GM18873 (cell line): ENCODE measurements around the gene ZBTB16.

ENCODE experiments used
- ATAC-seq: cut with Tn5 transposase; IDR thresholded peaks from one replicate; pipeline ENCODE4 v1.9.1; 2021; ENCODE audit warnings: mild to moderate bottlenecking, moderate library complexity, moderate number of reproducible peaks; ENCODE audit not compliant: unreplicated experiment, low FRiP score

ZBTB16 gene

DNA sequence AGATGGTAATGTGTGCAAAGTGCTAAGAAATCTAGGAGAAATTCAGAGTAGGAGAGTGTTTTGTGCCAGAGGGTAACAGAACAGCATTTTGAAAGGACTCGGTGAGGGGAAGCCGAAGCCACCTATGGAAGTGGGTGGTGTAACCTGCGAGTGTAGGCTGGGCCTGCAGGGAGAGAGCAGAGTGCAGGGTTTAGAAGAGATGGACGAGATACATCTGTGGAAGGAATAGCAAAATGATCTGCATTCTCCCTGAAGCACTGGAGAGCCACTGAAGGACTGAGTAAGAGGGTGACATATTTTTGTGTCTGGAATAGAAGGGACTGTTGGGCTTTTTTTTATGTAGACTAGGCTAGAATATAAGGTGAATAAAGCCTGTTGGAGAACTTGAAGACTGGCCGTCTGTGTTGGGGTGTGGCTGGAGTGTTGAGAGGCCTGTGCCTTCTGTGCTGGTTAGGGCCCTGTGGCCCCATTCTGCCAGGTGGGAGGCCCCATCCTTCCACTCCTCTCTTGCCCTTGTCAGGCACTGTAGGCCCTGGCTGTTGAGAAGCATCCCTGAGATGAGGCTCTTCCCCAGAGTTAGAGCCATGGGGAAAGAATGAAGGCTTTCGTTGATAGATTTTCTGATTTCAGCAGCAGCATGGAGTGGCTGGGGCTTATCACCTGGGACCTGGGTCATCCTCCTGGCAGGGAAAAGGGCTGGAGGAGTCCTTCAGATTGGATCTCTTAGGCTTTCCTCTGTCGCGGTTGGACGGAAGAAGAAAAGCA, 102.2 kb downstream of the ZBTB16 start:
- ATAC-seq: no peak

DNA sequence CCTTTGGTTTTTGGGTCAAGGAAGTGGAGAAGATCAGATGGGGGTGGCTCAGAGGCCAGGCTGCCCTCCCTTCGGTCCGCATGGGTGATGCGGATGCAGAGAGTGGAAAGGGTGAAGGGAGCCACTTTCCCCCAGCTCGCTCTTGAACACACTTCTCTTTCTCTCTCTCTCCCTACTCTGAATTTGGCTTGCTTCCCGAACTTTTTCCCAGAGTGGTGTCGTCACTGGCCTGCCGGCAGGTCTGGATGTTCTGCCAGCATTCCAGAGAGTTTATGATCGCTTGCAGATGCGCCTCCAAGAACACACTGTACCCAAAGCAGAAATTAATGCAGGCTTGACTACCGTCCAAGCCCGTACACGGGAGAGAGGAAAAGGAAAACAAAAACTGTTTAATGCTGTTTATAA, 103.2 kb downstream of the ZBTB16 start:
- no peak for ATAC-seq

DNA sequence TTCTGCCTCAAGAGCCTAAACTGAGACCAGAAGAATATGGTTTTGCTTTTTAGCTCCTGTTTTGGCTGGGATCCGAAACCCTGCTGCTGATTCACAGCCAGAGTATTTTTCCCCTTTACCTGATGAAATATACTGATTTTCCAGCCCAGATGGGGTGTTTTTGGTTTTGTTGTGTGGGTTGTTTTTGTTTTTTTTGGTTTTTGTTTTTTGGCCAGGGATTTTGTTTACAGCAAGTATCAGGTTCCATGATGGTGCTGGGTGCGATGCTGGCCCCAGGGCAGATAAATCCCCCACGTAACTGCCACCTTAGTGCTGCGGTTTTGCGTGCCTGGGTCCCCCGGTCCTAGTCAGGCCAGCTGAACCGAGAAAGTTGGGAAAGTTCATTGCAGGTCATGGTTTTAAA, 103.7 kb downstream of the ZBTB16 start:
- ATAC-seq: no peak

DNA sequence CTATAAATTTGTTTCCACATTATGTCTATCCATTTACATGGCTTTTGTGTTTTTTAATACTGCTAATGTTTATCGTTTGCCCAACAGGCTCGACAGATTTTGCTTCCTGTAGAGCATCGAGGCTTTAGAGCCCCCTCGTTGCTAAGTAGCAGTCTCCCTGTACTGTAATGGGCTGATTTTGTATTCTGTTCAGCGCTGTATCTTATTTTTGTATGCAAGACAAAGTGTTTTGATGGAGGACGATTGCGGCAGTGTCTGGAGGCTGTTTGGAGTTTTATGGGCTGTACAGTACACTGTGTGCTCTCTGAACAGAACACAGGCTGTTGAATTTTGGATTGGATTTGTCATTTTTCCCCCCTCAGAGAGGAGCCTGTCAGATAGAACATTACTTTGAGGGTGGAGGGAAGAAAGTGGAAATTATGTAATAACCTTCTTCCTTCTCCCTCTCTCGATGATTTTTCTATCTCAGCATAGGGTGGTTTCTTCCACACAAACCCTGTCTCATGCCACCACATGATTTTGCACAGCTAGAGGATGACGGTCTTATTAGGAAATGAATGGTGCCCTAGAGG, 104.4 kb downstream of the ZBTB16 start:
- ATAC-seq: no peak

DNA sequence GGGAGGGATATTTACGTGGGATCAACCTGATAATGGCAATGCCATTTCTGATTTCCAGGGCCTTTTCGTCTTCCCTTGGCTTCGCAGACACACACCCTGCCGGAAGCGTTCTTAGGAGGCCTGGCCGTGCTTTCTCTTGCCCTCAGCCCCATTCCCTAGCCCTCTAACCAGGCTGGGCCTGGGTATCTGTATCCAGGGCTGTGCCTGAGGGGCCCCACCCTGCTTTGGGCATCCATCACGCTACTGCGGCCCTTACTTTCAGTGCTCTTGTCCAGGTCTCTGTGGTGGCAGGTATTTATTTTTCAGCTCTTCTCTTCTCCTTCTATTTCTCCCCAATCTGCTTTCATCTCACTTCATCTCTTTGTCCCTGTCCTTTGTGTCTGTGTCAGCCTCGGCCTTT, 105.0 kb downstream of the ZBTB16 start:
- no peak for ATAC-seq

DNA sequence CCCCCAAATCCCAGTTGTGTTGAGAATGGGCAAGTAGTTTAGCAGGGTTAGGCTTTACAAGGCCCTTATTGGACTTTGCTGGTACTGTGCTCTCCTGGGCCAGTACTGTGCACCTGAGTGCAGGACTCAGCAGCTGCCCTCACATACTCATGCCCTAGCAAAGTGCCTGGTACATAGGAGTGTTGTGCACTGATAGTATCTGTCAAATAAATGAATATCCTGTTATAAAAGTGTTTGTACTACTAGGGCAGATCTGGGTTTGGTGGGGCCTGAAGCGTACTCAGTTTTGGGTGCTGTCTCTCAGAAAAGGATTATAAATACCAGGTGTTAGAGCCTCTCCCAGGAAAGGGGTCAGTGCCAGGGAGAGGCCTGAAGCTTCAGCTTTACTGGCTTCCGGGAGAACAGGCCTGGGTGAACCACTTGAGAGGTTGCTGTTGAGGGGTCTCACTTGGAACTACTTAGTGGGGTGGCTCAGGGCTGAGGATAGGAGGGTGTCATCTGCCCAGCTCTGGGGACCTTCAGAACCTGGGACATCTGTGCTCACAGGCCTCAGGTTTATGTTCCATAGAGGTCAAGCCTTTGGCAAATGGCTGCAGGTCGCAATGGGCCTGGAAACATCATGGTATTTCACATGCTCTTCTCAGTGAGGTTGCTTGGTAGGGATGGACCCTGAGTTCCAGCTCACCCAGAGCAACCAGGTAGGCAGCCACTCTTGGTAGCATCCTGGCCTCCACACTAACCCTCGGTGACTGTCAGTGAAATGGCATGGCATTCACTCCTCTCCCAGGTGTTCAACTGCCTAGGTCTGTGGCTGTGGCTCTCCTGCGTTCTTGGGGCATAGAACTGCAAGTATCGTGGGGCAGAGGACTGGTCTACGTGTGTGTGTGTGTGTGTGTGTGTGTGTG, 106.1 kb downstream of the ZBTB16 start:
- no peak for ATAC-seq

DNA sequence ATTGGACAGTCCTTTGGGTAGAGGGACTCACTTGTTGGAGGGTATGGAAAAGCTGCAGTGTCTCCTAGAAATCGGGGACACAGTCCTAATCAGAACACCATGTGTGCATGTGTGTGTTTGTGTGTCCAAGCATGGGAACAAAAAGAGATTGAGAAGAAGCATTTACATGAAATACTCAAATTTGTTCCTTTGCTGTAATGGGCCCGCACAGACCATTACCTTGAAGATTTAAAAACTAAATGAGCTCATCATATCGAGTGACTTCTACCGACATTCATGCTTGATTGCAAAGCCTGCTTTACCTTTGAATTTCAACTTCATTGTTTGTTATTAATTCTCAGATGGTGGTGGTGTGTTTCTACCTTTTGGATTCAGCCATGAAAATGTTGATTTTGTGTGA, 106.9 kb downstream of the ZBTB16 start:
- ATAC-seq: no peak

DNA sequence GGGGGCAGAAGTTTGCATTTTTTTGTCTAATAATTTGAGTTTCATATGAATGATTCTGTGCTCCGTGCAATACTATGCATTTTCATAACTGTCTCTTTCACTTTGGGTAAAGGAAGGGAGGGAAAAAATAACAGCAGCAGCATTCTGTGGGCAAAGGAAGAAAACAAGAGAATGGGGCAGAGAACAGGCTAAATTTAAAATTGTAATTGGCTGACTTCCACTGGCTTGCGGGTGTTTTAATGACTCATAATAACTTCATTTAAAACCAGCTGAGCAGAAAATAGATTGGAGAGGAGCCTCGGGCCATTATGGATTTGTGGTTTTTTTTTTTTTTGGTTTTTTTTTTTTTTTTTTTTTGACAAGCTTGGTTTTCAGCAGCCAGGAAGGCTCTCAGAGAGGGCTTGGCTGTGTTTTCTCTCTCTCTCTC, 107.4 kb downstream of the ZBTB16 start:
- ATAC-seq: no peak

DNA sequence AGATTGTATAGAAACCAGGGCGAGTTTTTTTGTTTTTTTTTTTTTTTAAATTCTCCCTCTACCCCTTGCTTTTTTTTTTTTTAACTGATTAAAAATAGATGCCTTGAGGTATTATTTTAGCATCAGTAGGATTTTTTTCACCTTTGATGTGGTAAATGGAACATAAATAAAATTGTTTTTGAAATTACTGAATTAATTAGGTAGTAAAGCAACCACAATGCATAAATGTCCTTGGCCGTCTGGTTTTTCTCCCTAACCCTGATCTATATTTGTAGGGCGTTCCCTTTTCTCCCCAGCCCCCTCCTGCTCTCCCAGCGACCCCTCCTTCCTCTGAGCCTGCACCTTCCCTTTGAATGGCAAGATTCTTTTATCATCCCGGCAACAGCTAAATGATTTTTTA, 107.8 kb downstream of the ZBTB16 start:
- ATAC-seq: no peak

DNA sequence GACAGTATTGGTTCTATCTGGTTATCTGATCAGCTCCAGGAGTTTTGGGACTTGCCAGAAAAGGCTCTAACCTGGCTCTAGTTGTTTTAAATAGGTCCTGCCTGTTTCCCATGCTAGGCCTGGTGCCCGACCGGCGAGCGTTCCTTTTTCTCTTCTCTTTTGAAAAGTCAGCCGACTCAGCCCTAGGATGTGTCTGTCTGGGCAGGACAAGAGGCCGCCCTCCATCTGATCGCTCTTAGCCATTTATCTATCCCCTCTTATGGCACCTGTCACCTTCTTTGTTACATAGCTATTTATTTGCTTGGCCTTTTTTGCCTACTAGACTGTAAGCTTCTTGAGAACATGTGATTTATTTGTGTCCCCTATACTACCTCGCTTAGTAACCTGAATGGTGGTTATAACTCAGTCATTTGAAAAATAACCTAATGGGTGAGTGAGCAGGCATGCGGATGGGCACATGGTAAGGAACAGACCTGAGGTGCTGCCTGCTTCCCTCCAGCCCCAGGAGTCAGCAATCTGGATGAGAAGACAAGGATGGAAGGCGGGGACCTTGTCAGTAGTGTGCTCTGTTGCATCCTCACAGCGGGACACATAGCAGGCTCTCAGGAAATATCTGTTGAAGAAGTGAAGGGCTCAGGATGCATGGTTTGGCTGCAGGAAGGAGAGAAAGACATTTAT, 108.4 kb downstream of the ZBTB16 start:
- no peak for ATAC-seq

DNA sequence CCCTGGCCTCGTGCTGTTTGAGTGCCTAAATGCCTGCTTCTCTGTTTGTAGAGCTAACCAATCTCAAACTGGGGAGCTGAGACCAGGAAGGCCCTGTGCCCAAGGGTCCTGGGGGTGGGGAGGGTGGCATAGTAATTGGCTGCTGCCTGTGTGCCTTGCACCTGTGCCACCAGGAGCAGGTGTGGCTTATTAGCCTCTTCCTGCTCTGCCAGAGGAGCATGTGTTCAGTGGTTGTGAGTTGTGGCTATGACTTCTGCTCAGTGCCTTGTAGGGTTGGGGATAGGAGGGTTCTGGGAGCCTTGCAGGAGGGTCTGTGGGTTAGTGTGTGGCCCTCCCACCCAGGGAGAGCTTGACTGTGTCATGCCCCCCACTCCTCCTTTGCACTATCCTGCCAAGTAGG, 109.2 kb downstream of the ZBTB16 start:
- ATAC-seq: no peak

DNA sequence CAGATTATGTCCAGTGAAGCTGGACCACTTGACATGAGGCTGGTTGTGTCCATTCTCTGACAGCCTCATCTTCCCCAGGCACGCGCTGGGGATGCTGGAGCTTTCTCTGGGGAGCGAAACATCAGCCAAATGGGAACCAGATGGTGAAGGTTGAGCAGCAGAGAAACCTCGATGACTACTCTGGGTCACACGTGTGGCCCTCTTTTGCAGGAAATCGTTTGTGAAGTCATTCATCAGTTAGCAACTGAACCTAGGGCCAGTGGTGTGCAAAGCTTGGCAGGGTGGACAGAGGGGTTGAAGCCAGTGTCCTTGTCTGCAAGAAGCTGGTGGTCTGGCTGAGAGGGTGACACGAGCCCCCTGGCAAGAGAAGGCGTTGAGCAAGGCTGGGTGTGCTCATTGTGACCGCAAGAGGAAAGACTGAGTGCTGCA, 109.8 kb downstream of the ZBTB16 start:
- ATAC-seq: no peak

DNA sequence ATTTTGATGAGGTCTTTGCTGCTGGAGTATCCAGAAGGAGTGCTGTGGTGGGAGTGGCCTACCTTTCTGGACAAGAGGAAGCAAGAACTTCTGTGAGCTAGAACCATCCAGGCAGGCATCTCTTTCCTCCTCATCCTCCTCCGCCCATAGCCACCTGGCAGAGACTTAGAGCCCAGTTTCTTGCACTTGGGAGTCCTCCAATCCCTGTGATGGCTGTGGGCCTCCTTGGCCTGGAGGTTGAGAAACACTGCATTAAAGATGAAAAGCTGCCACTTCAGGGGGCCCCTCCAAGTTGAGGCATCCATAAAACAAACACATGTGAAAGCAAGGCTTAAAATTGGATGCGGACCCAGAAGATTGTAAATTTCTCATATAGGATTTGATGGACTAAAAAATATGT, 110.3 kb downstream of the ZBTB16 start:
- no peak for ATAC-seq

DNA sequence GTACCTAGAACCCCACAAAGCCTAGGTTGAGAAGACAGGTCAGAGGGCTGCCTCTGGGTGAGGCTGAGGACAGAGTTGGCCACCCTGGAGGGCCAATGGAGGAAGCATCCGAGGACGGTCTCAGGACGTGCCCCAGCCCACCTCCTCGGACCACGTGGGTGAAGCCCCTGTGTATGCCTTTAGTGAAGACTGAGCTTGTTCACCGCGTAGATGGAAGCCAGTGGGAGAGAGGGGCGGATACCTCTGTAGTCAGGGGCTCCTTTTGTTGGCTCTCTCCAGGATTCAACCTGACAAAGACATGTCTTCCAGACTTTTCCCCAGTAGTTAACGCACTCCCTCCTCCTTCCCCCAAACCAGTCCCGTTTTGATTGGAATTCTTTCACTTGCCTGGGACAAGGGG, 110.7 kb downstream of the ZBTB16 start:
- ATAC-seq: no peak

DNA sequence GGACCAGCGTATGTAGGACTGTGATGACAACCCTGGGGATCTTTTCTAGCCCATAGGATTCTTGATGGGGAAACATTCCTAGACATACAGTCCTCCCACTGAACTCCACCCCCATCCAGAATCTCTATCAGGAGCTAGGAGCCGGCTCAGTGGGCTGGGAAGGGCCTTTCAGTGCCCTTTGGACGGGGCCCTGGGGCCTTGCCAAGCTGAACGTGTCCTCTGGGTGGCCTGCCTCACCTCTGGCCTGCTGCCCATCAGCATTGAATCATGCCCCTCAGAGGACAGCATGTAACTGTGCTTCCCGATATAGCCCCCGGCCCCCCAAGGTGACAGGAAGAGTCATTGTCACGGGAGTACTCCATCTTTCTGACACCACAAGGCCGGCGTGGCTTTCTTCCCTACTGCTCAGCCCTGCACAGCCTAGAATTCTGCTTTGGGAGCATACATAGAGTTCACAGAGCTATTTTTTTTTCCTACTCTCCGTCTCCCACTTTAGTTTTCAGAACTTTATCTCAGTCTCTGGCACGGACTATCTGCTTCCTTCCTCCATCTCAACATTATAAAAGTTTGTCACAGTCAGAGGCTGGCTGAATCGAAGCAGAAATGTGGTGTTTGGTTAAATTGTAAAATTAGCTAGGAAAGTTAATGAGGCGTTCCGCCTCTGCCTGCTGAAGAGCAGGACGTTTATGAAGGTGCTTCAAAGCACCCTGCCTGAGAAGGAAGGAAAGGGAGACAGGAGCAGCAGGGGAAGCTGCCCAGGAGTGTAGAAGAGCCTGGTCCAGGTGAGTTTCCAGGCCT, 111.9 kb downstream of the ZBTB16 start:
- ATAC-seq: no peak

DNA sequence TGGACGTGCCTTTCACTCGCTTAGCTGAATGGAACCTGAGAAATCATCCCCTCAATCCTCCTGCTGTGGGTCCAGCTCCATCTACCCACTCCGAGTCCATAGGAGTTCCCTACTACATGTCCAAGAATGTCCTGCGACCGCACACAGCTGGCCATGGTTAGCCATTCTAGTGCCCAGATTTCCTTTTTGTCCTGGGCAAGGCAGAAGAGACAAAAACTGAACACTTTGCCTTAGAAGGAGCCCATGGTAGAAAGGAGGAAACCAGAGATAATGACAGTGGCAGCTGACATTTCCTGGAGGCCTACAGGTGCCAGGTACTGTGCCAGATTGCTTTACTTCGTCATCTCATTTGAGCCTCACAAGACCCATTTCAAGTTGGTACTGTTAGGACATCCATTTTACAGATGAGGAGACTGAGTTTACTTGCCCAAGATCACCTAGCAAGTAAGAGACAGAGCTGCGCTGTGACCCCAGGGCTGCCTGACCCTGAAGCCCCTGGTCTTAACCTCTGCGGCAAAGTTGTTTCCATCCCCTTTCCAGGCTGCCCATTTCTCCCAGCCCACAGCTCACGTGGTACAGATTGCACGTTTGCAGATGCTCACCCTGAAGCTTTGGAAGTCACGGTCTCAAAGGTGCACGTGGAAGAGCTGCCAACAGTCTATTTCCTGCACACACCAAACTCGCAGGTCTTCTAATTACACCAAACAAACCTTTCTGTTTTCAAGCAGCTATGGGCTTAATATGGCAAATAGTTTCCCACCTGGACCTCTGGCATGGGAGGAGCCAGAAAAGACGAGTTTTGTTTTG, 112.7 kb downstream of the ZBTB16 start:
- ATAC-seq: no peak

DNA sequence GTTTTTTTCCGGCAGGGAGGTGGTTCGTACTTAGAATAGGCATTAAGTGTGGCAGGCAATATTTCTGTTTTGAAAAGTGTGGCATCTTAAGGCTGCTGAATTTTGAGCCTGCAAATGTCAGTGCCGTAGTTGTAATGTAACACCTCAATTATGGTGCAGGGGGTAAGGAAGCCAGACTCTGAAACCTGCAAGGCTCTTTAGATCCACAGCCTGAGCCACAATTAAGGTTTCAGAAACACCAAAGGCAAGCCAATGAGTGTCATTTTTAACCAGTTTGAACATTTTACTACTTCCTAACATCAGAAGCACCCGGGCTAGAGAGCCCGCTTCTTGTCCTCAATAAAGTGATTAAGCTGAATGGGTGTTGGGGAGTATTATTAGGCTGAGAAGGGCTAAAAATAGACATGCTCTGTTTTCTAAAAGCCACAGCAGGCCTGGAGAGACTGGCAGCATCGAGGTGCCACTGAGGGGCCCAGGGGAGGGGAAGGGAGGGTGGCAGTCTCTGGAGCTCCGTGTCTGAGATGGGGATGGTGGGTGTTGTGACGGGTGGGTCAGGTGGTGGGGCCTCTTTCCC, 113.4 kb downstream of the ZBTB16 start:
- no peak for ATAC-seq

DNA sequence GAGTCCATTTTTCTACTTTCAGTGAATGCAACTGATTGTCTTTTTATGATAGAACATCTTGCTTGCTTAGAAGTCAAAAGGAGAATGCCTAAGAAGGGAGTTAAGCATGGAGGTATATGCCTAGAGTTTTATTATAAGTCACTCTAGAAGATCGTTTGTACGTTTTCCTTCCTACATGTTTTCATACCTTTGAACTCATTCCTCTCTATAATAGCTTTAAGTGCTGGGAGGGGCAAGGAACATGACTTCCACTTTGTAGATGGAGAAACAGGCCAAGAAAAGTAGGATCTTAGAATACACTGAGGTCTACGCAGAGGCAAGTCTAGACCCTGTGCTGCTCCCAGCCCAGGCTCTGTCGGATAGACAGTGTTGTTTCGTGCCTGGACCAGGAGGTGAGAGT, 114.3 kb downstream of the ZBTB16 start:
- ATAC-seq: no peak
